ENCODE measurements around the gene MID1.

- TF ChIP-seq CHD4 (IDR thresholded peaks at IDR 0.05; ENCODE audit: insufficient read depth, insufficient replicate concordance, low read depth, low read length, poor library complexity, severe bottlenecking) (no peak), SFPQ (IDR thresholded peaks at IDR 0.05; ENCODE audit: low read depth, low read length) (no peak)
Observed at GRCh38 chrX:10589098-10589497, 31.3 kb downstream of the MID1 start.
